GM12874 (cell line): ENCODE measurements around the gene WNT9A.

ENCODE experiments used
- CTCF ChIP-seq: IDR thresholded peaks from 2 replicates; pipeline ENCODE4 v1.5.1; 2011; ENCODE audit warnings: low read depth, mild to moderate bottlenecking, control low read depth, low read length, moderate library complexity; ENCODE audit not compliant: insufficient read depth

Gene WNT9A

GRCh38 chr1:227947676-227948492 lies at the start of gene WNT9A:
WNT9A (minus strand) TSS chr1:227947932; CDS start chr1:227947887, 45 bp downstream.
- TF ChIP-seq CTCF = no peak

GRCh38 chr1:227996187-227996950 lies 48.6 kb upstream of the WNT9A start:
- no peak for TF ChIP-seq CTCF

GRCh38 chr1:227994632-227995300 lies 47.0 kb upstream of the WNT9A start:
- TF ChIP-seq CTCF = no peak

- no peak for TF ChIP-seq CTCF
These were observed 39.4 kb upstream of the WNT9A start for GRCh38 chr1:227987181-227987580.

- 0 out of 2 replicates have a peak, but pooled peaks have one; percentile 8 for TF ChIP-seq CTCF
These were observed 20.1 kb upstream of the WNT9A start for GRCh38 chr1:227967815-227968214.

GRCh38 chr1:227961651-227962466 lies 14.1 kb upstream of the WNT9A start:
- TF ChIP-seq CTCF = no peak
